Smooth muscle cell (in vitro differentiated cells): Measurements from ENCODE around the gene BAZ2B. TPM values are rescaled to one million over a fixed set of nuclear protein-coding genes. Genes with fewer than 3 reads are reported as not detected.

Source experiments
- DNase-seq: peaks from one replicate; lab custom pipeline; 2025; ENCODE audit not compliant: unreplicated experiment; lab: John Stamatoyannopoulos, UW
- H2AFZ ChIP-seq: fragments of 200-600 bp; sonication (generic); 2 replicates; pipeline ENCODE4 v1.6.0; 2016; ENCODE audit warnings: antibody characterized with exemption, low read depth, mild to moderate bottlenecking
- H3F3A ChIP-seq: fragments of 200-600 bp; sonication (generic); 2 replicates; pipeline ENCODE4 v1.6.0; 2017; ENCODE audit warnings: antibody characterized with exemption, low read depth
- H3K27ac ChIP-seq: fragments of 200-600 bp; sonication (generic); 2 replicates; pipeline ENCODE4 v1.5.1; 2016; ENCODE audit warnings: low read depth, mild to moderate bottlenecking
- H3K27me3 ChIP-seq: fragments of 200-600 bp; sonication (generic); 2 replicates; pipeline ENCODE4 v1.6.1; 2016; ENCODE audit warnings: low read depth, mild to moderate bottlenecking
- H3K36me3 ChIP-seq: fragments of 200-600 bp; sonication (generic); 2 replicates; pipeline ENCODE4 v1.5.1; 2016; ENCODE audit warnings: low read depth
- H3K4me1 ChIP-seq: fragments of 200-600 bp; sonication (generic); 2 replicates; pipeline ENCODE4 v1.5.1; 2016; ENCODE audit warnings: low read depth
- H3K4me2 ChIP-seq: fragments of 200-600 bp; sonication (generic); 2 replicates; pipeline ENCODE4 v1.6.0; 2016; ENCODE audit warnings: mild to moderate bottlenecking
- H3K4me3 ChIP-seq: fragments of 200-600 bp; sonication (generic); 2 replicates; pipeline ENCODE4 v1.5.1; 2016; ENCODE audit warnings: mild to moderate bottlenecking
- H3K79me2 ChIP-seq: fragments of 200-600 bp; sonication (generic); 2 replicates; pipeline ENCODE4 v1.6.0; 2016; ENCODE audit warnings: low read depth, mild to moderate bottlenecking
- H3K9ac ChIP-seq: fragments of 200-600 bp; sonication (generic); 2 replicates; pipeline ENCODE4 v1.6.0; 2016; ENCODE audit warnings: low read depth
- H3K9me3 ChIP-seq: fragments of 200-600 bp; sonication (generic); replicated peaks from 2 replicates; pipeline ENCODE4 v1.5.1; 2016; ENCODE audit warnings: low read depth
- H4K20me1 ChIP-seq: fragments of 200-600 bp; sonication (generic); 2 replicates; pipeline ENCODE4 v1.6.0; 2016; ENCODE audit warnings: low read depth
- CTCF ChIP-seq: fragments of 200-600 bp; sonication (generic); IDR thresholded peaks from 2 replicates; pipeline ENCODE4 v1.5.1; 2017; ENCODE audit warnings: borderline replicate concordance, mild to moderate bottlenecking, antibody characterized with exemption; ENCODE audit not compliant: insufficient read depth, poor library complexity, severe bottlenecking
- WGBS: methylation state at CpG from one replicate; pipeline ENCODE4 v1.1.7; 2016; ENCODE audit warnings: low lambda C conversion rate; 5-methylcytosine and 5-hydroxymethylcytosine counted together
- polyA plus RNA-seq: library from polyadenylated mRNA; unstranded; fragments of >200 nt; fragmentation: Nextera tagmentation; extraction: Ambion mirVana; gene quantifications from 2 replicates; pipeline ENCODE4 v1.2.1, GENCODE V29; 2016
- total RNA-seq: library from RNA; depleted of rRNA; stranded (reverse); fragments of >200 nt; gene quantifications from 2 replicates; pipeline ENCODE4 v1.2.3, GENCODE V29; 2014

Gene BAZ2B
- total and polyA plus RNA-seq, 2 experiments from 2014 or later = 27.7 to 58.5 TPM

- WGBS = 86% methylated on average over 2 of the region's 2 CpGs
- no peaks in the 10 kb centered on the region for H3K4me1 ChIP-seq
- no peaks in the 10 kb centered on the region for H3K79me2 ChIP-seq
- TF ChIP-seq CTCF = no peak
- H2AFZ ChIP-seq = no peak overlapping the region
- no peak overlapping the region for H3K9ac ChIP-seq
- H3K4me2 ChIP-seq = no peak overlapping the region
- no peaks in the 10 kb centered on the region for H3K27me3 ChIP-seq
- H3K9me3 ChIP-seq = no peaks in the 10 kb centered on the region
- DNase-seq = no peak
- no peaks in the 10 kb centered on the region for H3K36me3 ChIP-seq
- H3F3A ChIP-seq = no peaks in the 10 kb centered on the region
- no peak overlapping the region for H3K4me3 ChIP-seq
- H4K20me1 ChIP-seq = no peaks in the 10 kb centered on the region
- no peak overlapping the region for H3K27ac ChIP-seq
Measured at GRCh38 chr2:159647667-159648066, 31.3 kb upstream of the BAZ2B start.

- no peaks in the 10 kb centered on the region for H3K36me3 ChIP-seq
- H3K4me3 ChIP-seq = no peak overlapping the region
- no peaks in the 10 kb centered on the region for H3K4me1 ChIP-seq
- no peaks in the 10 kb centered on the region for H4K20me1 ChIP-seq
- DNase-seq = no peak
- no peaks in the 10 kb centered on the region for H3K79me2 ChIP-seq
- H3K27ac ChIP-seq = no peak overlapping the region
- H2AFZ ChIP-seq = no peak overlapping the region
- no peaks in the 10 kb centered on the region for H3K27me3 ChIP-seq
- H3K4me2 ChIP-seq = no peak overlapping the region
- no peak for TF ChIP-seq CTCF
- no peaks in the 10 kb centered on the region for H3K9me3 ChIP-seq
- no peak overlapping the region for H3K9ac ChIP-seq
- WGBS = 94% methylated on average over 1 of the region's 1 CpG
- no peaks in the 10 kb centered on the region for H3F3A ChIP-seq
Measured at GRCh38 chr2:159640176-159640575, 23.8 kb upstream of the BAZ2B start.

GRCh38 chr2:159639712-159640111 lies 23.4 kb upstream of the BAZ2B start:
- Histone ChIP-seq H3K4me2 (no peak overlapping the region), H4K20me1 (no peaks in the 10 kb centered on the region), H3F3A (no peaks in the 10 kb centered on the region), H3K4me3 (no peak overlapping the region), H2AFZ (no peak overlapping the region), H3K4me1 (no peaks in the 10 kb centered on the region), H3K9me3 (no peaks in the 10 kb centered on the region), H3K27me3 (no peaks in the 10 kb centered on the region), H3K9ac (no peak overlapping the region), H3K36me3 (no peaks in the 10 kb centered on the region), H3K27ac (peak overlapping the region; percentile 93), H3K79me2 (no peaks in the 10 kb centered on the region)
- no peak for TF ChIP-seq CTCF
- DNase-seq = no peak

- 78% methylated on average over 1 of the region's 1 CpG for WGBS
- Histone ChIP-seq H3K27ac (peak overlapping the region; percentile 93), H3K4me2 (no peak overlapping the region), H3K9me3 (no peaks in the 10 kb centered on the region), H2AFZ (no peak overlapping the region), H4K20me1 (no peaks in the 10 kb centered on the region), H3F3A (no peaks in the 10 kb centered on the region), H3K4me3 (no peak overlapping the region), H3K9ac (peak overlapping the region; percentile 56), H3K79me2 (no peaks in the 10 kb centered on the region), H3K36me3 (no peaks in the 10 kb centered on the region), H3K4me1 (no peaks in the 10 kb centered on the region), H3K27me3 (no peaks in the 10 kb centered on the region)
- no peak for TF ChIP-seq CTCF
- no peak for DNase-seq
Measured at GRCh38 chr2:159639071-159639470, 22.7 kb upstream of the BAZ2B start.
